Large intestine (tissue), 3 donors: ENCODE results near the gene CDK13. TPM values are rescaled to one million over a fixed set of nuclear protein-coding genes. Genes with fewer than 3 reads are reported as not detected.
"Not testable (repeated sequence)": the region's sequence is repeated elsewhere in the genome, so short reads cannot be mapped to it uniquely, and the experiment has no call there.

ENCODE experiments used
- DNase-seq, 2 donors: peaks; one replicate each; pipeline versions ENCODE4 v3.0.0 to v3.0.0-alpha.2; 2013
- H3K27ac ChIP-seq: one replicate; pipeline ENCODE4 v1.5.1; 2013; ENCODE audit warnings: low read length
- H3K27me3 ChIP-seq: 2 replicates; pipeline ENCODE4 v1.6.1; 2013; ENCODE audit warnings: low read length; ENCODE audit not compliant: control insufficient read depth, insufficient read depth
- H3K36me3 ChIP-seq: 2 replicates; pipeline ENCODE4 v1.6.1; 2013; ENCODE audit warnings: low read length; ENCODE audit not compliant: control insufficient read depth, insufficient read depth
- H3K4me1 ChIP-seq: one replicate; pipeline ENCODE4 v1.6.1; 2013; ENCODE audit warnings: low read length; ENCODE audit not compliant: control insufficient read depth, insufficient read depth
- H3K4me3 ChIP-seq: one replicate; pipeline ENCODE4 v1.5.1; 2013; ENCODE audit warnings: low read length
- H3K9me3 ChIP-seq: one replicate; pipeline ENCODE4 v1.6.1; 2013; ENCODE audit warnings: mild to moderate bottlenecking, low read depth, low read length, moderate library complexity; ENCODE audit not compliant: control insufficient read depth
- WGBS: methylation state at CpG from one replicate; pipeline ENCODE4 v1.1.5; 2013; ENCODE audit warnings: low lambda C conversion rate; ENCODE audit not compliant: insufficient coverage; 5-methylcytosine and 5-hydroxymethylcytosine counted together
- polyA plus RNA-seq: library from polyadenylated mRNA; unstranded; fragments of 120-200 nt; gene quantifications from one replicate; pipeline ENCODE4 v1.2.1, GENCODE V29; 2013

The CDK13 gene
- polyA plus RNA-seq, 1 donor, result 48.6 TPM

GRCh38 chr7:40122100-40122939 is 172.3 kb downstream of the CDK13 start:
- H3K27ac ChIP-seq, H3K9me3 ChIP-seq, H3K4me3 ChIP-seq, H3K27me3 ChIP-seq, H3K4me1 ChIP-seq, H3K36me3 ChIP-seq: not testable (repeated sequence)
- WGBS, result 100% methylated on average over 1 of the region's 14 CpGs
- DNase-seq, result peak in 1 of 2 donors; percentile 9

DNA sequence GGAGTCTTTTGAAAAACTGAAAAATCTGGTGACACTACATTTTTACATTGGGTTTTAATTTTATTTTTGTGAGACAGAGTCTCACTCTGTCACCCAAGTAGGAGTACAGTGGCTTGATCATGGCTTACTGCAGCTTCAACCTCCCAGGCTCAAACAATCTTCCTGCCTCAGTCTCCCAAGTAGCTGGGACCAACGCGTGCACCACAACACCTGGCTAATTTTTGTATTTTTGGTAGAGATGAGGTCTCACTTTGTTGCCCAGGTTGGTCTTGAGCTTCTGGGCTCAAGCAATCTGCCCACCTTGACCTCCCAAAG is 172.8 kb downstream of the CDK13 start:
- H3K9me3 ChIP-seq, result no peaks in the 10 kb centered on the region
- WGBS, result no CpG with 5 or more reads among the region's 2 CpGs
- peaks cover 3% of the 10 kb centered on the region for H3K4me1 ChIP-seq
- no peak overlapping the region for H3K27ac ChIP-seq
- no peaks in the 10 kb centered on the region for H3K36me3 ChIP-seq
- H3K4me3 ChIP-seq, result no peak overlapping the region
- DNase-seq, result no peak
- H3K27me3 ChIP-seq, result no peaks in the 10 kb centered on the region

GRCh38 chr7:40133561-40134427 is 183.7 kb downstream of the CDK13 start:
- Histone ChIP-seq H3K4me1 (no peaks in the 10 kb centered on the region), H3K4me3 (peak overlapping the region; percentile 91), H3K9me3 (no peaks in the 10 kb centered on the region), H3K27me3 (no peaks in the 10 kb centered on the region), H3K36me3 (peaks cover 4% of the 10 kb centered on the region), H3K27ac (peak overlapping the region; percentile 97)
- no peak for DNase-seq
- 0% methylated on average over 4 of the region's 36 CpGs for WGBS

GRCh38 chr7:40134428-40135316 is 184.6 kb downstream of the CDK13 start, which contains the start of the genes MPLKIP and SUGCT:
TSS of gene MPLKIP (minus strand) at chr7:40134622. CDS start at chr7:40134567, 55 bp downstream.
TSS of gene SUGCT (plus strand) at chr7:40135005.
- Histone ChIP-seq H3K9me3 (no peaks in the 10 kb centered on the region), H3K27ac (peak within 1 kb of the TSS; percentile 97), H3K27me3 (no peaks in the 10 kb centered on the region), H3K36me3 (peaks cover 3% of the 10 kb centered on the region), H3K4me3 (peak within 1 kb of the TSS; percentile 91), H3K4me1 (no peaks in the 10 kb centered on the region)
- no CpG with 5 or more reads among the region's 75 CpGs for WGBS
- peak; percentile 81 to 93 for DNase-seq

DNA sequence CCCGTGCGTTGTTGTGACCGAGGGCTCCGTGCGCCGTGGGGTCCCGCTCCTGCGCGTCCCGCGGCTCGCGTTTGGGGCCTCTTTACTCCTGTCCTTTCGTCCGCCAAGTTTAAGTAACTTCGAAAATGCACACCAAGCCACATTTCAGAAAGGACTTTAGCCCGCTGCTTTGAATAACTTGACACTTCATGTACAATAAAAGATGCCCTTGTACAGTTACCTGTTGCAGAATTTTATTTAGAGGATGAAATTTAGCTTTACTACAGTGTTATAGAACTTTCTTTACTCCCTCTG is 185.2 kb downstream of the CDK13 start:
- peaks cover 2% of the 10 kb centered on the region for H3K36me3 ChIP-seq
- DNase-seq, result peak in 1 of 2 donors; percentile 26
- no peaks in the 10 kb centered on the region for H3K27me3 ChIP-seq
- no CpG with 5 or more reads among the region's 17 CpGs for WGBS
- peak overlapping the region; percentile 91 for H3K4me3 ChIP-seq
- peak overlapping the region; percentile 76 for H3K27ac ChIP-seq
- H3K9me3 ChIP-seq, result no peaks in the 10 kb centered on the region
- no peaks in the 10 kb centered on the region for H3K4me1 ChIP-seq

- no peaks in the 10 kb centered on the region for H3K9me3 ChIP-seq
- H3K27me3 ChIP-seq, result no peaks in the 10 kb centered on the region
- no peak for DNase-seq
- H3K27ac ChIP-seq, result no peak overlapping the region
- no peaks in the 10 kb centered on the region for H3K36me3 ChIP-seq
- H3K4me1 ChIP-seq, result no peaks in the 10 kb centered on the region
- WGBS, result 100% methylated on average over 1 of the region's 2 CpGs
- H3K4me3 ChIP-seq, result no peak overlapping the region
These were observed 187.5 kb downstream of the CDK13 start for GRCh38 chr7:40137563-40137962.

DNA sequence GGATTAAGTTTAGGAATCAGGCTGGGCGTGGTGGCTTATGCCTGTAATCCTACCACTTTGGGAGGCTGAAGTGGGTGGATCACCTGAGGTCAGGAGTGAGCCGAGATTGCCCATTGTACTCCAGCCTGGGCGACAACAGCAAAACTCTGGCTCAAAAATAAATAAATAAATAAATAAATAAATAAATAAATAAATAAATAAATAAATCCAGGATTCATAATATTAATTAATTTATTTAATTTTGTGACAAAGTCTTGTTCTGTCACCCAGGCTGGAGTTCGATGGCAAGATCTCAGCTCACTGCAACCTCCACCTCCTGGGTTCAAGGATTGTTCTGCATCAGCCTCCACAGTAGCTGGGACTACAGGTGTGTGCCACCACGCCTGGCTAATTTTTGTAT is 188.9 kb downstream of the CDK13 start:
- Histone ChIP-seq H3K4me1 (no peaks in the 10 kb centered on the region), H3K27me3 (no peaks in the 10 kb centered on the region), H3K9me3 (no peaks in the 10 kb centered on the region), H3K4me3 (no peak overlapping the region), H3K27ac (no peak overlapping the region), H3K36me3 (no peaks in the 10 kb centered on the region)
- DNase-seq, result no peak
- WGBS, result 90% methylated on average over 2 of the region's 5 CpGs

GRCh38 chr7:40139891-40140290 is 189.8 kb downstream of the CDK13 start:
- not testable (repeated sequence) for H3K9me3 ChIP-seq, H3K27ac ChIP-seq, H3K4me3 ChIP-seq, H3K36me3 ChIP-seq, H3K4me1 ChIP-seq, DNase-seq, H3K27me3 ChIP-seq
- no CpG with 5 or more reads among the region's 13 CpGs for WGBS

- H3K27me3 ChIP-seq, H3K4me3 ChIP-seq, H3K9me3 ChIP-seq, H3K36me3 ChIP-seq, H3K27ac ChIP-seq, DNase-seq: not testable (repeated sequence)
- H3K4me1 ChIP-seq, result peaks cover 12% of the 10 kb centered on the region
- WGBS, result 87% methylated on average over 3 of the region's 5 CpGs
These were observed 191.9 kb downstream of the CDK13 start for GRCh38 chr7:40141916-40142315.

GRCh38 chr7:40145596-40146130 is 195.6 kb downstream of the CDK13 start:
- Histone ChIP-seq H3K4me1 (peaks cover 12% of the 10 kb centered on the region), H3K27ac (peak overlapping the region; percentile 63)
- no CpG with 5 or more reads among the region's 3 CpGs for WGBS
- H3K4me3 ChIP-seq, H3K9me3 ChIP-seq, H3K27me3 ChIP-seq, H3K36me3 ChIP-seq: not testable (repeated sequence)
- DNase-seq, result peak; percentile 47 to 72
